GM23338 (cell line): ENCODE results near the gene MCOLN2. TPM values are rescaled to one million over a fixed set of nuclear protein-coding genes. Genes with fewer than 3 reads are reported as not detected.

ENCODE experiments used
- ATAC-seq: fragments of 200-7000 bp; cut with Tn5 transposase; 3 replicates; pipeline ENCODE4 v1.9.1; 2020
- DNase-seq: peaks from one replicate; pipeline ENCODE4 v3.0.0-alpha.2; 2015; ENCODE audit warnings: low spot score
- H2AFZ ChIP-seq: fragments of 200-600 bp; sonication (generic); 2 replicates; pipeline ENCODE4 v1.8.0; 2016; ENCODE audit warnings: antibody characterized with exemption, mild to moderate bottlenecking, moderate library complexity
- H3F3A ChIP-seq: fragments of 200-600 bp; sonication (generic); replicated peaks from 2 replicates; pipeline ENCODE4 v1.8.0; 2017; ENCODE audit warnings: antibody characterized with exemption, mixed run types, low read depth
- H3K27ac ChIP-seq: fragments of 200-600 bp; sonication (generic); 2 replicates; pipeline ENCODE4 v1.6.1; 2016; ENCODE audit warnings: low read depth
- H3K27me3 ChIP-seq: fragments of 200-600 bp; sonication (generic); 2 replicates; pipeline ENCODE4 v1.8.0; 2016; ENCODE audit warnings: mild to moderate bottlenecking, mixed run types, moderate library complexity; ENCODE audit not compliant: insufficient read depth
- H3K36me3 ChIP-seq: fragments of 200-600 bp; sonication (generic); 2 replicates; pipeline ENCODE4 v1.8.0; 2016; ENCODE audit warnings: mild to moderate bottlenecking; ENCODE audit not compliant: insufficient read depth
- H3K4me1 ChIP-seq: fragments of 200-600 bp; sonication (generic); 2 replicates; pipeline ENCODE4 v1.8.0; 2016; ENCODE audit warnings: mild to moderate bottlenecking, moderate library complexity; ENCODE audit not compliant: insufficient read depth
- H3K4me2 ChIP-seq: fragments of 200-600 bp; sonication (generic); 2 replicates; pipeline ENCODE4 v1.7.1; 2017; ENCODE audit warnings: mixed run types
- H3K4me3 ChIP-seq: fragments of 200-600 bp; sonication (generic); 2 replicates; pipeline ENCODE4 v1.6.1; 2016; ENCODE audit warnings: mixed run types
- H3K79me2 ChIP-seq: fragments of 200-600 bp; sonication (generic); replicated peaks from 2 replicates; pipeline ENCODE4 v1.8.0; 2017; ENCODE audit warnings: mild to moderate bottlenecking; ENCODE audit not compliant: insufficient read depth
- H3K9me2 ChIP-seq: fragments of 200-600 bp; sonication (generic); 2 replicates; pipeline ENCODE4 v1.8.0; 2017; ENCODE audit not compliant: insufficient read depth
- H4K20me1 ChIP-seq: fragments of 200-600 bp; sonication (generic); replicated peaks from 2 replicates; pipeline ENCODE4 v1.8.0; 2017; ENCODE audit warnings: mild to moderate bottlenecking; ENCODE audit not compliant: insufficient read depth
- H3K27ac Mint-ChIP-seq: 2 replicates; pipeline ENCODE4 v1.8.0; 2020; ENCODE audit warnings: inconsistent platforms, mild to moderate bottlenecking, moderate library complexity, mixed read lengths
- H3K27me3 Mint-ChIP-seq: 3 replicates; pipeline ENCODE4 v1.8.0; 2022; ENCODE audit warnings: low read depth, mild to moderate bottlenecking, moderate library complexity, mixed read lengths, inconsistent platforms; ENCODE audit not compliant: insufficient read depth, poor library complexity
- H3K36me3 Mint-ChIP-seq: 3 replicates; pipeline ENCODE4 v1.8.0; 2021; ENCODE audit warnings: low read depth, mild to moderate bottlenecking, inconsistent platforms, moderate library complexity, mixed read lengths
- H3K4me1 Mint-ChIP-seq: 3 replicates; pipeline ENCODE4 v1.8.0; 2020; ENCODE audit warnings: mild to moderate bottlenecking, inconsistent platforms, mixed read lengths
- H3K4me3 Mint-ChIP-seq: 3 replicates; pipeline ENCODE4 v1.8.0; 2021; ENCODE audit warnings: moderate library complexity, mild to moderate bottlenecking, inconsistent platforms, mixed read lengths
- H3K9me3 Mint-ChIP-seq: 3 replicates; pipeline ENCODE4 v1.8.0; 2020; ENCODE audit warnings: moderate library complexity, mild to moderate bottlenecking, inconsistent platforms, mixed read lengths
- CREB1 ChIP-seq: fragments of 250-450 bp; sonication (Bioruptor Pico); IDR thresholded peaks from 2 replicates; pipeline ENCODE4 v1.5.0; 2020; ENCODE audit warnings: low read depth, mild to moderate bottlenecking, moderate library complexity
- CTCF ChIP-seq, 2 experiments: fragments of 200-600 bp in 1 of 2; sonication (generic) in 1 of 2; conservative IDR thresholded peaks; 2 replicates each; pipeline versions ENCODE4 v1.5.1 to v1.6.1; 2016 to 2017; ENCODE audit warnings: antibody characterized with exemption in 2 of 2, low read depth in 2 of 2, mild to moderate bottlenecking in 2 of 2, moderate library complexity in 1 of 2
- ETS1 ChIP-seq: IDR thresholded peaks from 2 replicates; pipeline ENCODE4 v1.6.1; 2016; ENCODE audit warnings: antibody characterized with exemption
- EZH2 ChIP-seq: fragments of 200-600 bp; sonication (generic); IDR thresholded peaks from one replicate; pipeline ENCODE4 v1.8.0; 2017; ENCODE audit warnings: antibody characterized with exemption, mild to moderate bottlenecking, low read depth; ENCODE audit not compliant: unreplicated experiment
- EZH2phosphoT487 ChIP-seq: fragments of 200-600 bp; sonication (generic); IDR thresholded peaks from one replicate; pipeline ENCODE4 v1.8.1; 2018; ENCODE audit warnings: antibody characterized with exemption; ENCODE audit not compliant: unreplicated experiment
- JUNB ChIP-seq: IDR thresholded peaks from one replicate; pipeline ENCODE4 v1.6.1; 2016; ENCODE audit warnings: antibody characterized with exemption; ENCODE audit not compliant: unreplicated experiment
- NANOG ChIP-seq: IDR thresholded peaks from 2 replicates; pipeline ENCODE4 v1.6.1; 2016; ENCODE audit warnings: antibody characterized with exemption, borderline replicate concordance
- POLR2AphosphoS5 ChIP-seq: IDR thresholded peaks from 2 replicates; pipeline ENCODE4 v1.6.1; 2016; ENCODE audit warnings: antibody characterized with exemption, low read depth
- REST ChIP-seq: IDR thresholded peaks from one replicate; pipeline ENCODE4 v1.6.1; 2018; ENCODE audit warnings: antibody characterized with exemption; ENCODE audit not compliant: unreplicated experiment
- STAT1 ChIP-seq: IDR thresholded peaks from one replicate; pipeline ENCODE4 v1.6.1; 2016; ENCODE audit warnings: antibody characterized with exemption; ENCODE audit not compliant: unreplicated experiment
- ZNF114 ChIP-seq: fragments of 250-450 bp; sonication (Bioruptor Pico); IDR thresholded peaks from 2 replicates; pipeline ENCODE4 v1.5.0; 2020; ENCODE audit warnings: mild to moderate bottlenecking, moderate library complexity
- ZNF331 ChIP-seq: fragments of 250-450 bp; sonication (Bioruptor Pico); IDR thresholded peaks from 2 replicates; pipeline ENCODE4 v1.5.0; 2020; ENCODE audit warnings: low read depth, mild to moderate bottlenecking, moderate library complexity
- ZNF462 ChIP-seq: fragments of 250-450 bp; sonication (Bioruptor Pico); IDR thresholded peaks from 2 replicates; pipeline ENCODE4 v1.5.0; 2020; ENCODE audit warnings: mild to moderate bottlenecking, moderate library complexity
- polyA plus RNA-seq: library from polyadenylated mRNA; unstranded; fragments of >200 nt; fragmentation: Nextera tagmentation; extraction: Ambion mirVana; gene quantifications from 2 replicates; pipeline ENCODE4 v1.2.1, GENCODE V29; 2016
- total RNA-seq: library from RNA; depleted of rRNA; stranded (reverse); fragments of >200 nt; shearing (Covaris generic); gene quantifications from 2 replicates; pipeline ENCODE4 v1.2.3, GENCODE V29; 2014

MCOLN2 gene
- total and polyA plus RNA-seq, 2 experiments from 2014 or later: 2.7 to 10.0 TPM

GRCh38 chr1:84923317-84923716 is 73.6 kb downstream of the MCOLN2 start:
- Histone ChIP-seq H3K27me3 (no peaks in the 10 kb centered on the region), H3K4me2 (no peak overlapping the region), H3K36me3 (no peaks in the 10 kb centered on the region), H4K20me1 (no peaks in the 10 kb centered on the region), H2AFZ (no peak overlapping the region), H3K27ac (no peak overlapping the region), H3K9me2 (peaks cover 3% of the 10 kb centered on the region; the same call in 1 of the 2 replicates), H3K79me2 (no peaks in the 10 kb centered on the region), H3K4me3 (no peak overlapping the region), H3F3A (no peaks in the 10 kb centered on the region), H3K4me1 (no peaks in the 10 kb centered on the region)
- DNase-seq (no peak), ATAC-seq (no peak)
- Mint-ChIP-seq H3K27me3 (no peaks in the 10 kb centered on the region), H3K4me3 (no peak overlapping the region), H3K27ac (no peak overlapping the region), H3K9me3 (no peaks in the 10 kb centered on the region; the same call in 2 of the 3 replicates), H3K36me3 (no peaks in the 10 kb centered on the region), H3K4me1 (no peaks in the 10 kb centered on the region)
- TF ChIP-seq ZNF114 (no peak), REST (no peak), EZH2phosphoT487 (no peak), NANOG (no peak), STAT1 (no peak), CTCF (conservative IDR thresholded peaks at IDR 0.05; ENCODE audit: low read depth in 2 of 2) (no peak), ZNF331 (CRISPR knock-in tag) (no peak), JUNB (no peak), EZH2 (no peak), ZNF462 (CRISPR knock-in tag) (no peak), POLR2AphosphoS5 (no peak), ETS1 (no peak), CREB1 (CRISPR knock-in tag) (no peak)
